ENCODE results near the gene KIAA1671. TPM values are rescaled to one million over a fixed set of nuclear protein-coding genes. Genes with fewer than 3 reads are reported as not detected.

Gene KIAA1671
- total RNA-seq, 4 donors from 2014 or later, result 83.1 to 162 (median 105) TPM

DNA sequence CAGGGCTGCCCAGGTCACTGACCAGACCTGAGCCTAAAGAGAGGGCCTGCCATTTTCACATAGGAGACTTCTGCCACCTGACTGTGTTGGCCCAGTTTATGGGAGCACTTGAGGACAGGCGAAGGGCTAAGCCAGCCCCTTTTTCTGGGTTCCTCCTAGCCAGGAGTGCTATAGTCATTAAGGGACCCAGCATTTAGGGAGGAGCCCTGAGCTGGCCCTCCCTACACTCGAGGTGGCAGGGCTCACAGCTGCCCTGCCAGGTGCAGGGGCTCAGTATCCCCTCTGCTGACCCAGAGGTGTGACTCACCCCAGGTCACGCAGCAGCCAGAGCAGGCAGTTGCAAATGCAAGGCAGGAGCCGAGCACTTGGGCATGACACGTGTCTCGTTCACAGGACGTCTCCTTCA, 160.8 kb downstream of the KIAA1671 start:
- no peaks in the 10 kb centered on the region for H3K27me3 ChIP-seq
- H3K36me3 ChIP-seq, result no peaks in the 10 kb centered on the region
- H3K9me3 ChIP-seq, result no peaks in the 10 kb centered on the region
- in situ Hi-C loops (cut with MboI; ENCODE audit: low pct_ligation_motif_present in 1 of 4, low pct_unique_long_range_greater_than_20kb in 1 of 4, low sequenced_read_pairs in 3 of 4), result no loop called here
- intact Hi-C loops (cut with DNase I; ENCODE audit: low total_unique reads), result loop anchor here (5.0 kb wide), 1 partner anchor 39 kb away; no protein-coding TSS in a partner anchor
- H3K4me3 ChIP-seq, result no peak overlapping the region
- no peak for TF ChIP-seq POLR2AphosphoS5 (IDR thresholded peaks at IDR 0.05)
- TF ChIP-seq EP300 (IDR thresholded peaks at IDR 0.05; ENCODE audit: low read depth), result no peak
- TF ChIP-seq POLR2A (IDR thresholded peaks at IDR 0.05), result no peak
- TF ChIP-seq, protein P1, sequence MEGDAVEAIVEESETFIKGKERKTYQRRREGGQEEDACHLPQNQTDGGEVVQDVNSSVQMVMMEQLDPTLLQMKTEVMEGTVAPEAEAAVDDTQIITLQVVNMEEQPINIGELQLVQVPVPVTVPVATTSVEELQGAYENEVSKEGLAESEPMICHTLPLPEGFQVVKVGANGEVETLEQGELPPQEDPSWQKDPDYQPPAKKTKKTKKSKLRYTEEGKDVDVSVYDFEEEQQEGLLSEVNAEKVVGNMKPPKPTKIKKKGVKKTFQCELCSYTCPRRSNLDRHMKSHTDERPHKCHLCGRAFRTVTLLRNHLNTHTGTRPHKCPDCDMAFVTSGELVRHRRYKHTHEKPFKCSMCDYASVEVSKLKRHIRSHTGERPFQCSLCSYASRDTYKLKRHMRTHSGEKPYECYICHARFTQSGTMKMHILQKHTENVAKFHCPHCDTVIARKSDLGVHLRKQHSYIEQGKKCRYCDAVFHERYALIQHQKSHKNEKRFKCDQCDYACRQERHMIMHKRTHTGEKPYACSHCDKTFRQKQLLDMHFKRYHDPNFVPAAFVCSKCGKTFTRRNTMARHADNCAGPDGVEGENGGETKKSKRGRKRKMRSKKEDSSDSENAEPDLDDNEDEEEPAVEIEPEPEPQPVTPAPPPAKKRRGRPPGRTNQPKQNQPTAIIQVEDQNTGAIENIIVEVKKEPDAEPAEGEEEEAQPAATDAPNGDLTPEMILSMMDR (IDR thresholded peaks at IDR 0.05), result no peak
- peak; percentile 39 for DNase-seq
- peak overlapping the region; percentile 85 to 95 (median 86) for H3K27ac ChIP-seq
- 67 to 100% methylated on average over 1 to 6 of the region's 7 CpGs for WGBS, 2 donors (ENCODE audit: low coverage in 1 of 2)
- peaks cover 22 to 58% (median 48%) of the 10 kb centered on the region in 4 donors for H3K4me1 ChIP-seq

DNA sequence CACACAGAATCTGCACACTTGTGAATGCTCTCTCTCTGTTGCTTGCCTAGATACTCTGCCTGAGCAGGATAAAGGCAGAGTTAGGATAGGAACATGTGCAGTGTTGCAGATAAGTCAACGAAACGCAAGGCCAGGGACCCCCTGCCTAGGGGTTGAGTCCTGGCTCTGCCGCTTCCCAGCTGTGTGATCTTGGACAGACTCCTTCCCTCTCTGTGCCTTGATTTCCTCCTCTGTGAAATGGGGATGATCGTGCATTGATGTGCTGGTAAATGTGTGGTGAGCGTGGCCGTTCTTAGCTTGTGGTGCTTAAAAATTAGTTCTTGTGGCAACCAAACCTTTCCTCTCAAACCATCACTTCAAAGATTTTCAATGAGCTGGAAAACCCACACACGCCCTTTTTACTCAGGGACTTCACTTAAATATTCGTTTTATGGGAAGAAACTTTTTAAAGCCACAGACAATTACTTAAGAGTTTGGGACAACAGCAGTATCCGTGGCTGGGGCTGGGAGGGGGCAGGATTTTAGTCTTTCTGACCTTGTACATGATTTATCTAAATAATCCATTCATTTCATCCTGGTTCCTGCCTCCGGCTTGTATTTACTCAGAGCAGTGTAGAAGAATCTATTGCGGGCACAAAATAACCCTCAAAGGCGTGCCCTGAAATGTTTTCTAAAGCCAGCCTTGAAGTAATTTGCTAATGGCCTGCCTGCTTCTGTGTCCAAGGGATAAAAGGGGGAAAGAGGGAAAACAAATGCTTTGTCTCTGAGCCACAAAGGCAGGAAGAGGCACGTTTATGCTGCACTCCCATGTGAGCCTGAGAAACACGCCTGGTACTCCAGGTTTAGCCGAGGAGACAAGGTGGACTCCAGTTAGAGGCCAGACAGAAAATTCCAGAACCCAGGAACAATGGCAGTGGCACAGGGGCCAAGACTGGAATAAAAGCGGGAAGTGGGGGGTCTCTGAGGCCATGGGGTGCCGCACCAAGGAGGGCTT, 162.2 kb downstream of the KIAA1671 start:
- in situ Hi-C loops (cut with MboI; ENCODE audit: low pct_ligation_motif_present in 1 of 4, low pct_unique_long_range_greater_than_20kb in 1 of 4, low sequenced_read_pairs in 3 of 4), result no loop called here
- no peak for DNase-seq
- peak overlapping the region; percentile 85 to 95 (median 86) for H3K27ac ChIP-seq
- no peak overlapping the region for H3K4me3 ChIP-seq
- H3K36me3 ChIP-seq, result no peaks in the 10 kb centered on the region
- TF ChIP-seq, protein P1 (IDR thresholded peaks at IDR 0.05), result no peak
- TF ChIP-seq POLR2AphosphoS5 (IDR thresholded peaks at IDR 0.05) (no peak), EP300 (IDR thresholded peaks at IDR 0.05; ENCODE audit: low read depth) (no peak), POLR2A (IDR thresholded peaks at IDR 0.05) (no peak)
- intact Hi-C loops (cut with DNase I; ENCODE audit: low total_unique reads), result loop anchor here (5.0 kb wide), 1 partner anchor 38 kb away; no protein-coding TSS in a partner anchor
- H3K9me3 ChIP-seq, result no peaks in the 10 kb centered on the region
- WGBS, 2 donors (ENCODE audit: low coverage in 1 of 2), result 56 to 59% methylated on average over 9 to 17 of the region's 17 CpGs
- H3K4me1 ChIP-seq, result peaks cover 25 to 60% (median 51%) of the 10 kb centered on the region in 4 donors
- no peaks in the 10 kb centered on the region for H3K27me3 ChIP-seq

DNA sequence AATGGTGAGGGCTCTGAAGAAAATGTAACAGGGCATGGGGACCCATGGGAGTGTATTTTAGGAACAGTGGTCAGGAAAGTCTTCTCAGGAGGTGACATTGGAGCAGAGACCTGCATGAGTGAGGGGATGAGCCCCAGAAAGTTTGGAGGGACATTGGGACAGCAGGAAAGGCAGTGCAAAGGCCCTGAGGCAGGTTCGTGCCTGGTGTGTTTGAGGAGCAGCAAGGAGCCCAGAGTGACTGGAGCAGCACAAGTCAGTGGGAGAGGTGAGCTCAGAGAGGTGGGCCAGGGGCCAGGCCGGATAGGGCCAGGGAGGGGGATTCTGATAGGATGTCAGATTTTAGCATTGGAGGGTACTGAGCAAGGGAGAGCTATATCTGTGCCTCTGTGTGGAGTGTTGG, 167.1 kb downstream of the KIAA1671 start:
- 49 to 50% methylated on average over 2 of the region's 2 CpGs for WGBS, 2 donors (ENCODE audit: low coverage in 1 of 2)
- in situ Hi-C loops (cut with MboI; ENCODE audit: low pct_ligation_motif_present in 1 of 4, low pct_unique_long_range_greater_than_20kb in 1 of 4, low sequenced_read_pairs in 3 of 4) (no loop called here), intact Hi-C loops (cut with DNase I; ENCODE audit: low total_unique reads) (no loop called here)
- Histone ChIP-seq H3K9me3 (no peaks in the 10 kb centered on the region), H3K27ac (peak overlapping the region; percentile 72 to 87 (median 83)), H3K4me1 (peaks cover 20 to 29% (median 26%) of the 10 kb centered on the region in 4 donors), H3K27me3 (no peaks in the 10 kb centered on the region), H3K4me3 (no peak overlapping the region), H3K36me3 (no peaks in the 10 kb centered on the region)
- no peak for DNase-seq
- TF ChIP-seq, protein P1 (IDR thresholded peaks at IDR 0.05), result no peak
- no peak for TF ChIP-seq POLR2A (IDR thresholded peaks at IDR 0.05)
- no peak for TF ChIP-seq POLR2AphosphoS5 (IDR thresholded peaks at IDR 0.05)
- no peak for TF ChIP-seq EP300 (IDR thresholded peaks at IDR 0.05; ENCODE audit: low read depth)

DNA sequence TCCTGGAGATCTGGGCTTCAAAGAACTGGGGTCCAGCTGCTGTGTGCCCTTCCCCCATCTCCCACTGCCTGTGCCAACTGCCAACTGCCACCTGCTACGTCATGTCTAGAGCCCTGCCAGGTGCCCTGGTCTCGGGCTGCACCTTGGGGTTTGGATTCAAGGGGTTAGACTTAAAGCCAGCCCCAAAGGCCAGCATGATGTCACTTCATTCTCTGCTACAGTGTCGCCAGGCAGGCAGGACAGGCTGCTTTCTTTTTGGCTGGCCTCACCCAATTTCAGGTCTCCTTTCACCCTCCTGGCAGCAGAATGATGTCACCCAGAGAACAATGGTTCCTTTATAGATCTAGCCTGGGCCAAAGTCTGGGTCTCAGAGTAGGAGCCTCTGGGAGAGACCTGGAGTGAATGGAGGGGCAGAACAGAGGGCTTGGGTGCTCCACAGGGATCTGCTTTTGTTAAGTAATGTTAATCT, 167.6 kb downstream of the KIAA1671 start:
- in situ Hi-C loops (cut with MboI; ENCODE audit: low pct_ligation_motif_present in 1 of 4, low pct_unique_long_range_greater_than_20kb in 1 of 4, low sequenced_read_pairs in 3 of 4), result no loop called here
- Histone ChIP-seq H3K9me3 (no peaks in the 10 kb centered on the region), H3K27me3 (no peaks in the 10 kb centered on the region), H3K4me3 (no peak overlapping the region), H3K36me3 (no peaks in the 10 kb centered on the region), H3K27ac (peak overlapping the region; percentile 72 to 87 (median 83)), H3K4me1 (peaks cover 17 to 24% (median 22%) of the 10 kb centered on the region in 4 donors)
- TF ChIP-seq POLR2A (IDR thresholded peaks at IDR 0.05), result no peak
- peak in 1 of 3 donors; percentile 11 for TF ChIP-seq POLR2AphosphoS5 (IDR thresholded peaks at IDR 0.05)
- TF ChIP-seq, protein P1 (IDR thresholded peaks at IDR 0.05), result no peak
- intact Hi-C loops (cut with DNase I; ENCODE audit: low total_unique reads), result no loop called here
- DNase-seq, result peak; percentile 69
- WGBS, 2 donors (ENCODE audit: low coverage in 1 of 2), result 39% methylated on average over 3 of the region's 3 CpGs; no CpG with 5 or more reads in 1 of the 2 donors

Data from transverse colon (tissue), 4 donors.